ENCODE results near the gene RASAL1.

The RASAL1 gene

DNA sequence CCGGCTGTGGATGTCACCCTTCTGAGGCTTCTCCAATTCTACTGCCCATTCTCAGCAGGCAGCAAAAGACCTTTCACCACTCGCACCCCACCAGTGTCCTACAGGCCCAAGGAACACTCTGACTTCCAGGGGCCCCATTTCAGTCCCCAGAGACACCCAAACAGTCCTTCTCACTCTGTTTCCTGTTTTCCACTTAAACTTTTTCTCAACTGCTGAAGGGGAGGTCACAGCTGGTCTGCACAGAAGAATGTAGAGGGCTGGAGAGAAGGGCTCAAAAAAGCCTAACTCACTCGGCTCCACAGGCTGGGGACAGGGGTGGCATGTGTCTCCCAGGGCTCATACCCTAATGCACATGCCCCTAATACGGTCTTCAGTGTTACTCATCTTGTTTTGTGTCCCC is 83.2 kb downstream of the RASAL1 start:
- DNase-seq (ENCODE audit: low read depth, low spot score): no peak
- no peak overlapping the region for H3K4me3 ChIP-seq (ENCODE audit: low read length)

DNA sequence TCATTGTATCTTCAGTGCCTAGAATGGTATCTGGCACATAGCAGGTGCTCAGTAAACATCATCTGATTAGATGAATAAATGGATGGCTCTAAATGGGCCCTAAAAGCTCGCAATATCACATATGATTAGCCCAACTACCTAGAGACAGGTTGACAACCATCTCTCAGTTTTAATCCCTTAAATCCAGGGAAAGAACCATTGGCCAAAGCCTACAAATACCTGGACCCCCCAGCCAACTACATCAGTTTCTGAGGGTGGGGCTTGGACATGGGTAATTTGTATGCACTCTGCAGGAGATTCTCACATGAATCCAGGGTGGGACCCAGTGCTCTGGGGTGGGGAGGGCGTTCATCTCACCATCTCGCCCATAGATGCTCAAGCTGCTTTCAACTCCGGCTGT is 83.8 kb downstream of the RASAL1 start:
- H3K4me3 ChIP-seq (ENCODE audit: low read length): no peak overlapping the region
- DNase-seq (ENCODE audit: low read depth, low spot score): no peak

DNA sequence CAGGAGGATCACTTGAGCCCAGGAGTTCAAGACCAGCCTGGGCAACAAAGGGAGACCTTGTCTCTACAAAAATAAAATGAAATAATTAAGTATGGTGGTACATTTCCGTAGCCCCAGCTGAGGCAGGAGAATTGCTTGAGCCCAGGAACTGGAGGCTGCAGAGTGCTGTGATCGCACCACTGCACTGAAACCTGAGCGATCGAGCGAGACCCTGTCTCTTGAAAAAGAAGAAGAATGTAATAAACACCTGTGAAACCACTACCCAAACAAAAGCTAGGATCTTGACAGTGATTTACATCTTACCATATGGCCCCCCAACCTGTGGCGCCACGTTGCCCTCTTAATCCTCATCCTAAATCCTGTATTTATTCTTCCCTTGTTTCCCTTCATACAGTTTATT is 84.8 kb downstream of the RASAL1 start:
- H3K4me3 ChIP-seq (ENCODE audit: low read length): no peak overlapping the region
- DNase-seq (ENCODE audit: low read depth, low spot score): no peak

DNA sequence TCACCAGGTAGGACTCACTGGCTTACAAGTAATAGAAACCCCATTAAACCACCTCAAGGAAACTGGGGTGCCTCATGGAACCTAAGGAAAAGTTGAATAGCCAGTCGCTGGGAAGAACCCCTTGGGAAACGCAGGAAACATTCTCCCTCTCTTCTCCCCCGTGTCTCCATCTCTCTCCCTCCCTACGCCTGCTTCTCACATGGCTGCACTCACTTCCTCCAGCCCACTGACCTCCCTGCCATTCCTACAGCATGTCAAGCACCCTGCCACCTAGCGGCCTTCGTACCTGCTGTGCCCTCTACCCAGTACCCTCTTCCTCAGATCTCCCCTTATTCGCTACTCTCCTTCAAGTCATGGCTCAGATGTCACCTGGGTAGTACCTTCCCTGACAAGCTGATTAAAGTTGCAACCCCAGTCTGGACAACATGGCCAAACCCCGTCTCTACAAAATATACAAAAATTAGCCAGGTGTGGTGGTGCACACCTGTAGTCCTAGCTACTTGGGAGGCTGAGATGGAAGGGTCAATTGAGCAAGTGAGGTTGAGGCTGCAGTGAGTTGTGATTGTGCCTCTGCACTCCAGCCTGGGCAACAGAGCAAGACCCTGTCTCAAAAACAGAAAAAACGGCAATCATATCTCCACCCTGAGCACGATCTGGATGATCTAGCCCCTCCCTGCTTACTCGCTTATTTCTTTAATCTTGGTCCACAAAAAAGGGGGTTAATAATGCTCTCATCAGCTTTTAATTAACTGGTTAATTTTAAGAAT is 85.4 kb downstream of the RASAL1 start:
- no peak overlapping the region for H3K4me3 ChIP-seq (ENCODE audit: low read length)
- peak; percentile 37 for DNase-seq (ENCODE audit: low read depth, low spot score)
